Lower leg skin (tissue), 4 donors: Measurements from ENCODE around the gene GOLGA6A. TPM values are rescaled to one million over a fixed set of nuclear protein-coding genes. Genes with fewer than 3 reads are reported as not detected.

Experiments used
- DNase-seq, 2 donors: peaks; one replicate each; pipeline ENCODE4 v3.0.0-alpha.2; 2019; ENCODE audit warnings: low spot score in 2 of 2
- H3K4me3 ChIP-seq: fragments of 200-600 bp; sonication (generic); 2 replicates; pipeline ENCODE4 v1.5.1; 2017; ENCODE audit warnings: mild to moderate bottlenecking, low read depth; ENCODE audit not compliant: poor library complexity, severe bottlenecking
- POLR2A ChIP-seq, 2 donors: fragments of 450-650 bp; IDR thresholded peaks; one replicate each; pipeline ENCODE4 v1.6.1; 2016 to 2017; ENCODE audit warnings: antibody characterized with exemption in 2 of 2, mild to moderate bottlenecking in 1 of 2, moderate library complexity in 1 of 2
- WGBS, 2 donors: methylation state at CpG; one replicate each; pipeline ENCODE4 v1.1.5; 2018; 5-methylcytosine and 5-hydroxymethylcytosine counted together
- intact Hi-C: fragments of 100-400 bp; cut with DNase I; formaldehyde crosslinking; loops from one replicate; pipeline ENCODE4 v1.15.0; 2023; ENCODE audit warnings: low total_unique reads
- total RNA-seq, 4 donors: library from RNA; depleted of rRNA; stranded (reverse); fragments of >200 nt; gene quantifications; one replicate each; pipeline ENCODE4 v1.1.0, GENCODE V29; 2016
- TF ChIP-seq, protein P1 (sequence below), 3 donors: fragments of 450-650 bp; IDR thresholded peaks; one replicate each; pipeline ENCODE4 v1.5.1; 2016; ENCODE audit warnings: antibody characterized with exemption in 3 of 3, mild to moderate bottlenecking in 3 of 3, moderate library complexity in 2 of 3

Gene GOLGA6A
- total RNA-seq, 4 donors from 2014 or later, result 0.23 to 2.2 TPM; not detected in 2

DNA sequence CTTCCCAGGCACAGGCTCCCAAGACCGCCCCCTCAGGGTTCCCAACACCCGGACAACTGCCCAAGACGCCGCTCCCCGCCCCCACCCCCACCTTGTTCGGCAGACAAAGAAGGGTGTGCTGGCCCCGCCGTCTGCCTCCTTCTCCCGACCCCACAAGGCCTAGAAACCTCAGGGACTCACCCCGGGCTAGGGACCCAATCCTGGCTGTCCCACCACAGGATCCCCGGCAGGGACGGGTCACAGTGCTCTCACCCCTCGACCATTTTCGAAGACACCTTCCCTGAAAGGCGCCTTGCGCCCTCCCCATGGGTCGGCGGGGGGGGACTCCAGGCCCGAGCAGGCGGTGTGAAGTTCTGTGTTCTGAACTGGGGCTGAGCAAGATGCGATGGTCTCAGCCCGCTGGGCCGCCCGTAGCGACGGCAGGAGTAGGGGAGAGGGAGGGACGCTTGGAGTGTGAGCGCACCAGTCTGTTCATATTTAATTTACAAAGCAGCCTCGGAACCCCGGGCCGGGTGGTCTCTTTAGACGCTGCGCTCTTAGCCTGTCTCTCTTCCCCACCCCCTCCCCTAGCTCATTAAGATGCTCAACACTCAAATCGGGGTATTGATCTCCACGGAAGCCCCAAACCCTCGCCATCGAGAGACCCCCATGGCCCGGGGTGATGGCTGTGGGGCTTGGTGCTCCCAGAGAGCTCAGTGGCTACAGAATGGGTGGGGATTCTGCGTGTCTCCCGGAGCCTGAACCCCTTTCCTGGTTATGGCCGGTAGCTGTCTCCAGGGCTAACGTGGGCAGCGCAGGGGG, 46.6 kb upstream of the GOLGA6A start:
- DNase-seq, result no peak
- no peak overlapping the region for H3K4me3 ChIP-seq
- 11 to 12% methylated on average over 34 to 38 of the region's 43 CpGs for WGBS, 2 donors
- TF ChIP-seq, protein P1, sequence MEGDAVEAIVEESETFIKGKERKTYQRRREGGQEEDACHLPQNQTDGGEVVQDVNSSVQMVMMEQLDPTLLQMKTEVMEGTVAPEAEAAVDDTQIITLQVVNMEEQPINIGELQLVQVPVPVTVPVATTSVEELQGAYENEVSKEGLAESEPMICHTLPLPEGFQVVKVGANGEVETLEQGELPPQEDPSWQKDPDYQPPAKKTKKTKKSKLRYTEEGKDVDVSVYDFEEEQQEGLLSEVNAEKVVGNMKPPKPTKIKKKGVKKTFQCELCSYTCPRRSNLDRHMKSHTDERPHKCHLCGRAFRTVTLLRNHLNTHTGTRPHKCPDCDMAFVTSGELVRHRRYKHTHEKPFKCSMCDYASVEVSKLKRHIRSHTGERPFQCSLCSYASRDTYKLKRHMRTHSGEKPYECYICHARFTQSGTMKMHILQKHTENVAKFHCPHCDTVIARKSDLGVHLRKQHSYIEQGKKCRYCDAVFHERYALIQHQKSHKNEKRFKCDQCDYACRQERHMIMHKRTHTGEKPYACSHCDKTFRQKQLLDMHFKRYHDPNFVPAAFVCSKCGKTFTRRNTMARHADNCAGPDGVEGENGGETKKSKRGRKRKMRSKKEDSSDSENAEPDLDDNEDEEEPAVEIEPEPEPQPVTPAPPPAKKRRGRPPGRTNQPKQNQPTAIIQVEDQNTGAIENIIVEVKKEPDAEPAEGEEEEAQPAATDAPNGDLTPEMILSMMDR (IDR thresholded peaks at IDR 0.05), result no peak
- no peak for TF ChIP-seq POLR2A (IDR thresholded peaks at IDR 0.05)
- intact Hi-C loops, result loop anchor here (5.0 kb wide), 2 partner anchors 173 to 188 kb away; no protein-coding TSS in a partner anchor

GRCh38 chr15:74127954-74128784, 45.8 kb upstream of the GOLGA6A start:
- DNase-seq, result peak in 1 of 2 donors; percentile 87
- intact Hi-C loops, result loop anchor here (5.0 kb wide), 2 partner anchors 174 to 189 kb away; no protein-coding TSS in a partner anchor
- TF ChIP-seq, protein P1 (IDR thresholded peaks at IDR 0.05), result no peak
- TF ChIP-seq POLR2A (IDR thresholded peaks at IDR 0.05), result no peak
- WGBS, 2 donors, result 6 to 10% methylated on average over 40 to 47 of the region's 53 CpGs
- H3K4me3 ChIP-seq, result no peak overlapping the region

GRCh38 chr15:74127255-74127953, 45.1 kb upstream of the GOLGA6A start:
- 7% methylated on average over 39 to 44 of the region's 44 CpGs for whole genome bisulfite sequencing, 2 donors
- no peak overlapping the region for H3K4me3 ChIP-seq
- DNase-seq, result peak; percentile 82 to 98
- TF ChIP-seq, protein P1 (IDR thresholded peaks at IDR 0.05), result peak in 1 of 3 donors; percentile 72
- TF ChIP-seq POLR2A (IDR thresholded peaks at IDR 0.05), result no peak
- intact Hi-C loops, result loop anchor here (5.0 kb wide), 2 partner anchors 175 to 190 kb away; no protein-coding TSS in a partner anchor

- intact Hi-C loops, result loop anchor here (5.0 kb wide), 2 partner anchors 178 to 193 kb away; no protein-coding TSS in a partner anchor
- WGBS, 2 donors, result 45 to 55% methylated on average over 7 of the region's 7 CpGs
- H3K4me3 ChIP-seq, result no peak overlapping the region
- DNase-seq, result no peak
- no peak for TF ChIP-seq POLR2A (IDR thresholded peaks at IDR 0.05)
- TF ChIP-seq, protein P1 (IDR thresholded peaks at IDR 0.05), result no peak
Observed at GRCh38 chr15:74124759-74125158, 42.4 kb upstream of the GOLGA6A start.

DNA sequence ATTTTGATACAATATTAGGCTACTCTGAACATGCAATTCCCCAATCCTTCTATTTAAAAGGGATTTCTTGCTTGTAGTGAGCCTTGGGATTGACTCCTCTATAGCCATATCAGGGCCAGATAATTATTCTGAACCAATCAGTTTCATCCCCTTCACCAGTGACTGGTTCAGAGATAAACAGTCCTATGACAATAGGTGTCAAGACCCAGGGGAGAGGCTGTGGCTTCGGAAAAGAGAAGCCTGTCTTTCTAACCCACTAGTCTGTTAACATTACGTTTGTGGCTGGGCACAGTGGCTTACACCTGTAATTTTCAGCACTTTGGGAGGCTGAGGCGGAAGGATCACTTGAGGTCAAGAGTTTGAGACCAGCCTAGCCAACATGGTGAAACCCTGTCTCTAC, 41.8 kb upstream of the GOLGA6A start:
- 88 to 90% methylated on average over 3 of the region's 3 CpGs for WGBS, 2 donors
- intact Hi-C loops, result no loop called here
- no peak overlapping the region for H3K4me3 ChIP-seq
- TF ChIP-seq POLR2A (IDR thresholded peaks at IDR 0.05), result no peak
- TF ChIP-seq, protein P1 (IDR thresholded peaks at IDR 0.05), result no peak
- no peak for DNase-seq
